Renal pelvis (tissue), 4 donors: Measurements from ENCODE around the gene SLC45A1. TPM values are rescaled to one million over a fixed set of nuclear protein-coding genes. Genes with fewer than 3 reads are reported as not detected.

ENCODE experiments used
- DNase-seq: peaks from one replicate; pipeline ENCODE4 v3.0.0-alpha.2; 2013
- polyA plus RNA-seq, 3 donors: library from polyadenylated mRNA; unstranded; fragments of 120-200 nt; gene quantifications; one replicate each; pipeline ENCODE4 v1.2.1, GENCODE V29; 2013; ENCODE audit not compliant: insufficient read length in 3 of 3

SLC45A1 gene
- polyA plus RNA-seq, 3 donors = 4.0 to 4.3 (median 4.0) TPM

DNA sequence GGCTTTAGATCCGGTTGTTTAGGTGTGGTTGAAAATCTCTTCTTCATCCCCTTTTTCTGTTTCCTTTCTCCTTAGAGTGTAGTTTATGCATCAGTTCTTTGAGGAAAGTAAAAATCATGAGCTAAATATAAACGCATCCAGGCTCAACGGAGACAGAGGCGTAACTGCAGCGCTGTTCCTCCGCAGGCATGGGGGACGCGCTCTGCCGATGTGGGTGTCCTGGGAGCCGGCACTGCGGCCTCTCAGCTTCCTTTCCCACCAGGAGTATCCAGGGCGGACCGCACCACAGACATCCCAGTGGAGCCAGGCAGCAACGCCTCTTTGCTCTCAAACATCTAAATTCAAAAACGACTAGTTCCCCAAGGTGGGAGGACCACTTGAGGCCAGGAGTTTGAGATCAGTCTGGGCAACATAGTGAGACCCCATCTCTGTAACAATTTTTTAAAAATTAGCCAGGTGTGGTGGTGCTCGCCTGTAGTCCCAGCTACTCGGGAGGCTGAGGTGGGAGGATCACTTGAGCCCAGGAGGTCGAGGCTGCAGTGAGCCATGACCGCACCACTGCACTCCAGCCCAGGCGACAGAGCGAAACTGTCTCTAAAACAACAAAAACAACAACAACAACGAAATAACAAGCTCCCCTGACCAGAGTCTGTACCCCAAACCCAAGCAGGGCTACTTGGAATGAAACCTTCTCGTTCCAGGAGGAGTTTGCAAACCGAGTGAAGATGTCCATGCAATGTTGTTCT is 16.4 kb downstream of the SLC45A1 start:
- no peak for DNase-seq

DNA sequence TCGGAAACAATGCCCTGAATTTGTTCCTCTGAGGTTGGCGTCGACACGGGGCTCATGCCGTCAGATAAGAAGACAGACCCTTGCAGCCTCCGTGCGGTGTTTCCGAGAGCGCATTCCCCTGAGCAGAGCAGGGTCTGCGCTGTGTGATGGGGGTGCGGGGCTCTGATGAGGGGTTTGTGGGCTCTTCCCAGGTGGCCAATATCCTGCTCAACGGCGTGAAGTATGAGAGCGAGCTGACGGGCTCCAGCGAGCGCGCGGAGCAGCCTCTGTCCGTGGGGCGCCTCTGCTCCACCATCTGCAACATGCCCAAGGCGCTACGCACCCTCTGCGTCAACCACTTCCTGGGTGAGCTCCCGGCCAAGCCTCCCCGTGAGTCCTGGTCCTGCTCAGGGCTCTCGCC is 17.3 kb downstream of the SLC45A1 start:
- no peak for DNase-seq

DNA sequence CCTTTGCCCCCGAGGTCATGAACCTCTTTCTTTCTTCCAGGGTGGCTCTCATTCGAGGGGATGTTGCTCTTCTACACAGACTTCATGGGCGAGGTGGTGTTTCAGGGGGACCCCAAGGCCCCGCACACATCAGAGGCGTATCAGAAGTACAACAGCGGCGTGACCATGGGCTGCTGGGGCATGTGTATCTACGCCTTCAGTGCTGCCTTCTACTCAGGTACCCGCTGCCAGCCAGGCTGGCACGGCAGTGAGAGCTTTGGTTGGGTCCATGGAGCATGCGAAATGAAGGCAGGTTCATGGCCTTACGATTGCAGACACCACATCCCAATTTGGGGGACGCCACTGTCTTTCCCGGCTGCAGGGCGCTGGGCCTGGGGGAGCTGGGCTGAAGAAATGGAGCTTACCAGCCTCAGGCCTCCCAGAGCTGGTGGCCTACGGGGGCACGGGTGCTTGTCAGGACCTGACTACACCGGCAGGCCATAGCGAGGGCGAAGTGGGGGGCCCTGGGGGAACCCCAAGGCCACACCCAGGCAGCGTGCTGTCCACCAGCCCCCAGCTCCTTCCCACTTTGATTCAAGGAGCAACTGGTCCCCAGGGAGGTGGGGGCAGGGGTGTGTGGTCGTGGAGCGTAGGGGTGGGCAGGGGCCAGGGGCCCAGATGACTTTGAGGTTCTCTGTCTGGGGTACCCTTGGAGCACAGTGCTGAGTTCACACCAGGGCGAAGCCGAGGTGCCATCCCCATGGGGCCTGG is 20.0 kb downstream of the SLC45A1 start:
- DNase-seq = no peak

DNA sequence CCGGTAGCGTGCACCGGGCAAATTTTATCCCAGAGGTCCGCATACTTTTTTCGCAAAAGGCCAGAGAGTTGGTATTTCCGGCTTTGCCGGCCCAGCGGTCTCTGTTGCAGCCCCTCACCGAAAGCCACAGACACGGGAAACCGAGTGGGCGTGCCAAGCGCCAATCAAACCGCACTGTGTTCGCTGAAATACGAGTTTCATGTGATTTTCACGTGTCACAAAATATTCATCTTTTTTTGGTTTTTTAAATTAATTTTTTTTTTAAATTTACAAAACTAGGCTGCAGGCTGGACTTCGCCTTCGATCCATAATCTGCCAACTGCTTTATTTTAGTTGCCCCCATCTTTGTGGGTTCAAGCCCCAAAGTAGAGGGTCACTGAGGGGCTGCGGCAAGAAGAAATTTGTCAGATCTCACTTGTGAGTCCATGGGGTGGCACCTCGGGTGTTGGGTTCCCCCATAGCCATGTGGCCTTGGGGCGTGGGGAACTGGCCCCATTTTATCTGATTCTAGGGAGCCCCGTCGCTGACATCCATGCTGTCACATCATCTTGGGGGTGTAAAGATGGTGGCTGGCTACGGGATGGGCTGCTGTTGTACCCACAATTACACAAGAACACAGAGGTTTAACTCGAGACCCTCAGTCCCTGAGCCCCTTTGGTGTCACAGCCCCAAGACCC is 20.8 kb downstream of the SLC45A1 start:
- no peak for DNase-seq

DNA sequence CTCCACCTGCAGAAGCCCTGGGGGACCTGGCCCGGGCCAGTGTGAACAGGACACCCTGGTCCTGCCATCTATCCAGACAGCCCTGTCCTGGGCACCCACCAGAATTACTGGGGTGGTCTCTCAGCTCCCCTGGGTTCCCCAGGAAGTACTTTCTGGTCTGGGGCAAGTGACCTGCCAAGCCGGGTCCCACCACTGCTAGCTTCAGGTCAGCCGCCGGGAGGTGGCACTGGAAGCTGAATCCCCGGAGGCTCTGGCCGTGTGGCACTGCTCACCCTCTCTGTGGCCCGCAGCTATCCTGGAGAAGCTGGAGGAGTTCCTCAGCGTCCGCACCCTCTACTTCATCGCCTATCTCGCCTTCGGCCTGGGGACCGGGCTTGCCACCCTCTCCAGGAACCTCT is 21.3 kb downstream of the SLC45A1 start:
- no peak for DNase-seq

DNA sequence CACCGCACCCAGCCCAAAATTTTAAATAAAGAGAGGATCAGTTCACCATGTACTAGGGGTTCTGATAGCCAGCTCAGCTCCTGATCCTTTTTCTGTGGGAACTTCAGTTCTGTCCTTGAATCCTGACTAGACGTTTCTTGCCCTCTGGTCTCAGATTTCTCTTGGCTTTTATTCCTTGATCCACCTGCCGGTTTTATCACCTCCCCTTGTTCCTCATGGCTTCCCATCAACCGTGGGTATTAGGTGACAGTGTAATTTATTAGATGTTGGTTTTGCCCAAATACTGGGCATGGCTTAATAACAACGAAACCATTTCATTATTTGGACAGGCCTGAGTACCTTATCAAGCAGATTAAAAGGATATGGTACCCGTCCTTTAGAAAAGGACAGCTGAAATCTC is 22.5 kb downstream of the SLC45A1 start:
- no peak for DNase-seq

DNA sequence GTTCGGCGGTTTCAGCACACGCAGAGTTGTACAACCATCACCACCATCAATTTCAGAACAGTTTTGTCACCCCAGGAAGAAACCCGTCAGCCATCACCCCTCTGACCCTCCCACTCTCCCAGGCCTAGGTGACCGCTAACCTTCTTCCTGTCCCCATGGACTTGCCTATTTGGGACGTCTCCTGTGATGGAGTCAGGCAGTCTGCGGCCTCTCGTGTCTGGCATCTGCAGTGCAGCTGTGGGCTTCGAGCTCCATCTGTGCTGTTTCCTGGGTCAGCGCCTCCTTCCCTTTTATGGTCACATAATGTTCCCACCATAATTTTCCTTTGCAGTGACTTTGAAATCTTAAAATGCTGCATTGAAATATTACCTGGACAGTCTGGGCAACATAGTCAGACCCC is 24.4 kb downstream of the SLC45A1 start:
- no peak for DNase-seq

DNA sequence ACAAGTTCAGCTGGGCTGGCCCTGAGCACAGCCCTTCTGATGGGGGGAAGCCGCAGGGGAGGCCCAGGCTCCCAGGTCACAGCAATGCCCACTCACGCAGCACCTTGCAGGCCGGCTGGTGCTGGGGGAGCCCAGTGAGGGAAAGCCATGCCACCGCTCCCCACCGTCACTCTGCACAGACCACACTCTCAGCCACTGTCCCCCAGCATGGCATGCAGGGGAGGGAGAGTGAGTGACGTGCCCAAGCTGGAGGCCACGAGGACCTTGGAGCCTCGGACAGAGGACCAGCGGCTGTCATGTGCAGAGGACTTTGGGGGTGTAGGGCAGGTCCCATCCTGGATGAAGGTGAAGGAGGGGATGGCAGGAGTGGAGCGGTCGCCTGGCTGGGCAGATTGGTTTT is 25.1 kb downstream of the SLC45A1 start:
- DNase-seq = no peak

DNA sequence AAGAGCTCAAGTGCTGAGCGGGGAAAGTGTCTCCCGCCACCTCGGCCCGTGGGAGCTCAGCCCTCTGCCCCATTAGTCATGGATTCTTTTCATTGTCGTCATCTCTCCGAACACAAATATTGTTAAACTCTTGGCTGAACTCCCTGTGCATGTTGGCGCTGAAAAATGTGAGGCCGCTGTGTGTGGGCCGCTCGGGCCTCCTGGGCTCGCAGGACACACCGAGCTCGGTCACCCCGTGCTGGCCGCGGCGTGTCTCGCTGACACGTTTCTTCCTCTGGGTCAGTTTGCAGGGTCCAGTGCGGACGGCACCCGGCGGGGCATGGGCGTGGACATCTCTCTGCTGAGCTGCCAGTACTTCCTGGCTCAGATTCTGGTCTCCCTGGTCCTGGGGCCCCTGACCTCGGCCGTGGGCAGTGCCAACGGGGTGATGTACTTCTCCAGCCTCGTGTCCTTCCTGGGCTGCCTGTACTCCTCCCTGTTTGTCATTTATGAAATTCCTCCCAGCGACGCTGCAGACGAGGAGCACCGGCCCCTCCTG is 25.6 kb downstream of the SLC45A1 start:
- peak; percentile 81 for DNase-seq

DNA sequence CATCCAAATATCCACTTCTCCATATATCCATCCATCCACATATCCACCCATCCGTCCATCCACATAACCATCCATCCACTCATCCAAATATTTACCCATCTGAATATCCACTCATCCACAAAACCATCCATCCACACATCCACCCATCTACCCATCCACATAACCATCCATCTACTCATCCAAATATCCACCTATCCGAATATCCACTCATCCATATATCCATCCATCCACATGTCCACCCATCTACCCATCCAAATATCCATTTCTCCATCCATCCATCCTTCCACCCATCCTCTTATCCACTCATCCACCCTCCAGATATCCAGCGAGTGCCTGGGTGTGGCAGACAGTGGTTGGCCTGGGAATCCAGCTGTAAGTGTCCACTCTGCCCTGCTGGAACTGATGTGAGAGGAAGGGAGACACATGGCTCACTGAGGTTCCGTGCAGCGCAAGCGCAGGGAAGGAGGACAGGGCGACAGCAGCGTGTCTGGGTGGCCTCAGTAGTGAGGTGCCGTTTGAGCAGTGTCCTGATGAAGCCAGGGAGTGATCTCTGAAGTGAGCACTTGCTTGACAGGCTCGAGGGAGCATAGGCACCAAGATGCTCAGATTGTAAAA is 27.1 kb downstream of the SLC45A1 start:
- DNase-seq = no peak

DNA sequence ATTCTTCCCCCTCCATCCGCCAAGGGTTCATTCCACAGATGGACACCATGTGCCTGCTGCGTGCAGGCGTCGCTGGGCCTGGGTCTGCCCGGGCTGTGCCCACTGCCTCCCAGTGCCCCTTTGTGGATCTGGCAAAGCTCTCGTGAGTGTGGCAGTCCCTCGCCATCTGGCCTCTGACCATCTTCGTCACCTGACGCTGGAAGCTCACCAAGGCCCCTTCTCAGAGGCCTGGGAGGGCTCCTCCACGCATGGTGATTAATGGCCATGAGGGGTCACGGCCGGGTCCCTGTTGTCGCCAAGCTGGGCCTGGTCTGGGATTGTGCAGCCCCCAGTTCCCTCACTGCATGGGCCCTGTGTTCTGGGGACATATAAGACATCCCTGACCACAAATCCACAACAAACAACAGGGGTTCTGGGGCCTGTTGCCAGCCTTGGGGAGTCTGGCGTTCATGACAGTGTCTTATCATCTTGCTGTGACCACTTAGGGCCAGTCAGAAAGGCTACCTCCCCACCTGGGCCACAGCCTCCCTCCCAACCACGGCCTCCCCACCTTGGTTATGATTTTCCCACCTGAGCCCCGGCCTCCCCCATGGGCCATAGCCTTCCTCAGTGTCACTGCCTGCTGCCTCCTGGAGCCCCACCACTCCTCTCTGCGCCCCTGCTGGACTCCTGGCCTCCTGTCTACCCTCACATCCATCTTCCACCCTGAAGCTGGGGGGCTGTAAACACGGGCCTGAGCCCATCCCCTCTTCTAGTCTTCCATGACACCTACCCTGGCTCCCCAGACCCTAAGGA is 27.9 kb downstream of the SLC45A1 start:
- no peak for DNase-seq

DNA sequence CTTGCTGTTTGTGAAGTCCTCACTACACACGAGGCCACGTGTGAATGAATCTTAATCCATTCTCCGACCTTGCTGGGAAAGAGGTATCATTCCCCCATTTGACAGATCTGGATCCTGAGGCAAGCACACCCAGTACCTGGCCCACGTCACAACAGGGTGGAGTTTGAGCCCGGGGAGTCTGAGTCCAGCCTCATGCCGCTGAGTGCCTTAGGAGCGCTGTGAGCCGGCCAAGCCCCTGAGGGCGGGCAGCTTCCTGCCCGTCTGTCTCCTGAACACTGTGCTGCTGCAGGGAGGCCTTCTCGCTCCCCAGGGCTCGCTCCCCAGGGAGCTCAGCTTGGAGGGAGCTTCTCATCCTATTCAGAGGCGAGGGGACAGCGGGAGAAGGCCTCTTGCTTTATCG is 29.7 kb downstream of the SLC45A1 start:
- DNase-seq = no peak

DNA sequence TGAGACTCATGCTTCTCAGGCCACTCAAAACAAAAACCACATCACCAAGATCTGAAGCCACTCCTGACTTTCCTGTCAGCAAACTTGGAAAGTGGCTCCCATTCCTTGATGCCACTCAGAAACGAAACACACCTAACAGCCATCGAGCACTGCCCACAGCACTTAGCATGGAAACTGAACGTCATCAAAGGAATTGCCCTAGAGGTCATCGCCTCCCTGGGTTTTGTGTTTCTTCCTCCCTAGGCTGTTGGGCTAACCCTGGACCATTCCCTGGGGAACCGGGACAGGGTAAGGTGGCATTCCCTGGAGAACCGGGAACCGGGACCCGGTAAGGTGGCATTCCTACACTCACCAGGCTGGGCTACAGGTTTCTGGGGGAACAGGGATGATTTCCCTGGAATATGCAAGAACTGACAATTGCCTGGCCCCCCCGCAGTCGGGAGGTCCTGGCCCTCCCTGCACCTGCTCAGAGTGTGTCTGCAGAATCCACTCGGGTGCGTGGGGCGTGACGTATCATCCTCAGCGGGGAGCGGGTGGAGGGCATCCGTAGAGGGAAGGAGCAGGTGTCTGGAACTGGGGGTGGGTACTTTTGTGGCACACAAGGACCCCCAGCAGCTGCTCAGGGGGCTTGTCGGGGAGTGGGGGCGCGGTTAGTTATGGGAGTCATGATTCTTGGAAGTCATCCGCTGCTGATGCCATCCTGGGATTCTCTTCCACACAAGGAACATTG is 30.3 kb downstream of the SLC45A1 start:
- DNase-seq = no peak

DNA sequence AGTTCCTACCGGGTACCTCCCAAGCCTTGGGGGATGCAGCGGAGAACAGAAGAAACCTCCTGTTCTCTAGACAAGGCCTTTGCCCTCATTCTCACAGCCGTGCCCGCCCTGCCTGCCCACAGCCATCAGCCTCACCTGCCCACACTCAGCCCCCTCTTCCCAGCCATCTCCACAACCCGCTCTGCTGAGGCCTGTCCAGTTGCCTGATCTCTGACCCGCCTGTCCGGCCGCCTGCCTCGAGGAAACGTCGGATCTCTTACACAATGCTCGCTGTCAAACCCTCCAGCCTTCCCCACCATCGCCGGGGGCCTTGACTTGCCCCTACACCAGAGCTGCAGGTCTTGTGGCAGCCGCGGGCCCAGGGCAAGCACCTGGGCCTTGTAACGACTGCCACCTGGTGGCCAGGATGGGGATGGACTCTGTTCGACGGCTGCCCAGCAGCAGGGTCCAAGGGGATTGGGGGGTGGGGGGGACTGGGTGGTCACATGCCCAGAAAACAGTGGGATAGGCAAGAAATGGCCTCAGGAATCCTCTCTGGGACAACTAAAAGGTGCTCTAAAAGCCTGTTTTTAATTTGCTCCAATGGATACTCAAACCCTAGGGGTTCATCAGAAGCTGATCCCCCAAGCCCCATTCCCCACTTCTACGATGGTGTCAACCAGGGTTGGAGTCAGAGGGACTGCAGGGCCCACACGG is 31.0 kb downstream of the SLC45A1 start:
- peak; percentile 71 for DNase-seq

DNA sequence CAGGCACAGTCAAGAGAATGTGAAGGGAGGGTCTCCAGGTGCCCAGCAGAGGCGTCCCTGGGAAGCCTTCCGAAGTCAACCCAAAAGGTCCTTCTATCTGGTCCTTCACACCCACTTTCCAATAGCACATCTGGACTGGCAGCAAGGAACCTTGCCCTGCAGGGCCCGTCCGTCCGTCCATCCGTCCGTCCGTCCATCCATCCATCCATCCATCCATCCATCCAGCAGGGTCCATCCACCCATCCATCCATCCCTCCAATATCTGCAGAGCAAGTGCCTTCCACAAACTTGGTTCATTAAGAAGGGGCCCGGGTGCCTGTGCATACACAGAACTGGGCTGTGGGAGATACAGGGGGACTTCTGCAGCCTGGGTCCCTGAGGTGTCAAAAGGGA is 31.6 kb downstream of the SLC45A1 start:
- DNase-seq = no peak

DNA sequence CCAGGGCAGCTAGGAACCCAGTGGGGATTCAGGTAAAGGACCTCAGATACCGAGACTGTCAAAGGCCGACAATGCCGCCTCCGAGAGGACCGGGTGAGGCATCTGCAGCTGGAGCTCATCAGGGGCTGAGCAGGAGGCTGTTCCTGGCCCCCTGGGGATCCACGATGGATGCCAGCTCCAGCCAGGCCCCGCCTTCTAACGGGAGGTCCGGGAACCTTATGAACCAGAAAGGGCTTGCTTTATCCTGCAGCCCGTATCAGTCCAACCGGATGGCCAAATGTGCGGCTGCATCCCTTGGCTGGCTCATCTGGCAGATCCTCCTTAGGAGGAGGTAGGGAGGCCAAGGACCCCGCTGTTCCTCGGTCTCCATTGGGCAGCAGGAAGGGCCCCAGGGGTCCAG is 32.0 kb downstream of the SLC45A1 start:
- DNase-seq = no peak

DNA sequence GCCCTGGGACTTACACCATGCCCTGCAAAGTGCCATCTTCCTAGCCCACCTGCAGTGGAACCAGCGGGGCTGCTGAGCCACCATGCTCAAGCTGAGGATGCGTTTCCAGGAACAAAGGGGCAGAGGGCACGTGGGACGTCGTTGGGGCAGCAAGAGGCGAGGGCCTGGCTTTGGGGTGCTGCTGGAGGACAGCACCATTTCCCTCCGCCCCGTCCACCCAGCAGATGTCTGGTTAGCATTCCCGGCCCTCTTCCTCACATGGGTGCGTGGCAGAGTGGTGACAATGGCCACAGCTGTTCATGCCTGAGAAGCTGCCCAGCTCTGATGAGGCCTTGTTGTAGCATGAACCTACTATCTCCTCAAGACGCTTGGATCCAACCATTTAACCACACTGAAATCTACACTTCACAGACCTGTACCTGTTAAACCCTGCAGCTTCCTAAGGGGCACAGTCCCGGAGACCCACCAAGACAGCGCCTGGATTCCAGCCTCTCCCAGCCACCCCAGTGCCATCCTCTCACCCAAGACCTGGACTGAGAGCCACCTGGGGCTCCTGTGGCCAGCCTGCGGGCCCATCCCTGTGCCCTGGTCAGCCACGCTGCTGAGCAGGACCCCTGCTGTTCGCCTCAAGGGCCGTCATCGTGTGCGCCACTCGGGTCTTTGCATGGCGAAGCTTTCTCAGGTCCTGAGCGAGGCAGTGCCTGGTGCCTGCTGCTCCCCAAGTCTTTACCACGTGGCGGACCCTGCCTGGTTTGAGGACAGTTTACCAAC is 33.2 kb downstream of the SLC45A1 start:
- no peak for DNase-seq

DNA sequence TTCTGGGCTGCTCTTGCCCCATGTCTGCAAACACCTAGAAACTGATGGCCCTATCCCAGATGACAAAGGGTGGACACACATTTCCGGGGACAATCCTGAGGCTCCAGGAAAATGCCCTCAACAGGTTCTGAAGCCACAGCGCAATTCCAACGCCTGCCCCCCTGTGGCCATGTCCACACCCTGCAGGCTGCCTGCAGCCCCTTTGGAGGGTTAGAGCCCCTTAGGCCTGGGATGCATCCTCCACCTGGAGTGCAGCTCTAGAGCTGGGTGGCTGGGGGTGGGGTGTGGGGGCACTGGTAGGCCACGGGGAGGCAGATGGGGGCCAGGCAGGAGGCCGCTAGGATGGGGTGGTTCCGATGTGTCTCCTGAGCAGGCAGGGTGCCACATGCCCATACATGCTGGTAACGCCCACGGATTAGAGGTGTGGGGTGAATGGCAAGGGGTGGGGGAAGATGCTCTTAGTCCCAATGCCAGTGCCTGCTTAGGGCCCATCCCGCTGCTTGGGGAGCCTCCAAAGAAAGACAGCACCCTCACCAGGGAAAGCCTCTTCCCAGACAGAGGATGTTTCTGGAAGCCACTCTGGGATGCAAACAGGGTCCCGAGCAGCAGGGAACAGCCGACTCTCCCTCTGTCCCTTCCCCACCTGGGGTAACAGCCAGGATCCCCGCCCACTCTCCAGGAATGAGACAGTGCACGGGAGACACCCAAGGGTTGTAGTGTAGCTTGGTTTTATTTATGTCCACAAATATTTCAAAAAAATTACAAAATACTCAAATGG is 34.0 kb downstream of the SLC45A1 start:
- no peak for DNase-seq

DNA sequence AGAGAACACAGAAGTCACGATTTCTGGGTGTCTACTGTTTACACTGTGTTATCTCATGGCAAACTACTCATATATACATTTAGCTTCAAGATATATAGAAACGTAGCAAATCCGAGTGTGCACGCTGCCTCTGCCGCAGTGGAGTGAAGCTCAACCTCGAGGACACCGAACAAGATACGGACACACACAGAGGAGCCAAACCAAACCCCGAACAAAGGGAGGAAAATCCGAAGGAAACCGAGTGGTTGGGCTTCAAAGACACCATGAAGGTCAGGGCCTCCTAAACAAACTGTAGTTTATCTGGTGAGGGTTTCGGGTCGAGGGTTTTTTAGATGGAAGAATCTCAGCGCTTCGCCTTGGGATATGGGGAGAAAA is 34.5 kb downstream of the SLC45A1 start:
- no peak for DNase-seq
